HTR-8/SVneo (cell line): ENCODE data around the gene VPS37D.
"Not testable (repeated sequence)": the region's sequence is repeated elsewhere in the genome, so short reads cannot be mapped to it uniquely, and the experiment has no call there.

ENCODE experiments used
- DNase-seq: peaks from one replicate; pipeline ENCODE4 v3.0.0; 2011; ENCODE audit warnings: low spot score, mixed read lengths; ENCODE audit not compliant: insufficient read length
- FAIRE-seq: peaks from 2 replicates; lab custom pipeline; 2011; peaks lifted over from hg19 to GRCh38; lab: Jason Lieb, UNC

VPS37D gene

DNA sequence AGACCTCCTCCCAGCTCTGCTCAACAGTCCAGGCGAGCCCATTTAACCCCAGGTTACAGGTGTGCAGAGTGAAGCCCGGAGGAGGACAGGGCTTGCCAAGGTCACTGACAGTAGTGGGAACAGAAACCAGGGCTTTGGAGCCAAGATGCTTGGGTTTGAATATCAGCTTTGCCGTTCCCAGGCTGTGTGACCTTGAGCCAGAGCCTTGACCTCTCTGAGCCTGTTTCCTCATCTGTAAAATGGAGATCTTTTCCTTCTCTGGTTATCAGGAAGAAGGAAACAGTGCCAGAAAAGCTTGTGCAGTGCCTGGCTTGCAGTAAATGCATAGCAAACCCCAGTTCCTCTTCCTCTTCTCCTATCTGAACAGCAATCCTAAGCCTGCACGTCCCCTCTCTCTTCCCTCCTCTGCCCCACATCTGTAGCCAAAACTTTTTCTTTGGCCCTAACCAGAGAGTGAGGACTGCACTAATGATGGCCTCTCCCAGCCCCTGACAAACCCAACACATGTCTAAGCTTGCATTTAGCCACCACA lies 21.9 kb upstream of the VPS37D start:
- FAIRE-seq: no peak
- DNase-seq: no peak

DNA sequence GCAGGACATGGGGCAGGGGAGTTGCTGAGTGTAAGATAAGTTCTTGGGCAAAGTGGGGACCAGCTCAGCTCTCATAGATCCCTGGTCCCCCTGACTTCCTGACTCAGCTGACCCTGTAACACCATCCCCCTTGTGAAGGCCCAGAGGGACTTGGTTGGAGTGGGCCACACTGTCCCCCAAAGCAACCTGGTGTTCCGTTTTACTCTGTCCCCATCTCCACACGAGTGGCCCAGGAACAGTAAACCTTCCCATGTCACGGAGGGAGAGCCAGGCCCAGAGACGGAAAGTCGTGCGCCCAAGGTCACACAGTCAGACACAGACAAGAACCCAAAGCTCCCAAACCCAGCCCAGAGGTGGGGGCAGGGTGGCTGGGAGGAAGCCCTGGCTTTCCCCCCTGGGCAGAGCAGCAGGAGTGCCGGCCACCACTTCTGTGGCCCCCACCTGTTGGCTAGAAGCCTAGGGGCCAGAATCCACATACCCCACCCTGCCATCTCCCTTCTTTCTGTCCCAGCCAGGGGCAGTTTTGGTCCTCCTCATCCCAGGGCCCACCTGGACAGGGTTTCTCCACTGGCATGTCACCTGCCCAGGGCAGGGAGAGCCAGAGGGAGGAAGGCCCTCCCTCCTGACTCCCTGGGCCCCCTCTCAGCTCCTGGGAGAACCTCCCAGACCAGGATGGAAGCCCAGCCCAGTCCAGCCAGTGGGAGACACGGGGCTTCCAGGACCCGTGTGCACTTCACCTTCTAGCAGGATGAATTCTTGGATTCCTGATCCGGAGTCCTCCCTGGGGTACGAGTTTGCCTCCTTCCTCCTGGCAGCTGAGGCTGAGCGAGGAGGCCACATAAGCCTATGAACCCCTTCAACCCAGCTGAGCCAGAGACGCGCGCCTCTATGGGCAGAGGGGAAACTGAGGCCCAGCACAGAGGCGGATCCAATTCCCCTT lies 20.6 kb upstream of the VPS37D start:
- DNase-seq (no peak), FAIRE-seq (no peak)

GRCh38 chr7:73647725-73648592 lies 19.7 kb upstream of the VPS37D start:
- no peak for DNase-seq
- no peak for FAIRE-seq

- no peak for FAIRE-seq
- no peak for DNase-seq
Observed at GRCh38 chr7:73648593-73649332, 18.9 kb upstream of the VPS37D start.

DNA sequence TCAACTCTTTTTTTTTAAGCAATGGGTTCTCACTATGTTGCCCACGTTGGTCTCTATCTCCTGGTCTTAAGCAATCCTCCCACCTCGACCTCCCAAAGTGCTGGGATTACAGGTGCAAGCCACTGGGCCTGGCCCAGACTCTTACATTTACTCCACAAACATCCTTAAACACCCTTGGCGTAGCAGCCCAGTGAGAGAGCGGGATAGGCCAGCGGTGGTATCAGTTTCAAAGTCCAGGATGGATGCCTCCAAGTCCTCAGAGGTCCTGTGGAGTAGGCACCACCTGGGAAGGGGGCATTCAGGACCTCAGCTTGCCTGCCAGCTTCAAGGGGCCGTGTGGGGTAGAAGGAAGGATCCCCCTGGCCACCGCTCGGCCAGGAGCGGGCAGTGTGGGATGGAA lies 18.1 kb upstream of the VPS37D start:
- DNase-seq (no peak), FAIRE-seq (no peak)

DNA sequence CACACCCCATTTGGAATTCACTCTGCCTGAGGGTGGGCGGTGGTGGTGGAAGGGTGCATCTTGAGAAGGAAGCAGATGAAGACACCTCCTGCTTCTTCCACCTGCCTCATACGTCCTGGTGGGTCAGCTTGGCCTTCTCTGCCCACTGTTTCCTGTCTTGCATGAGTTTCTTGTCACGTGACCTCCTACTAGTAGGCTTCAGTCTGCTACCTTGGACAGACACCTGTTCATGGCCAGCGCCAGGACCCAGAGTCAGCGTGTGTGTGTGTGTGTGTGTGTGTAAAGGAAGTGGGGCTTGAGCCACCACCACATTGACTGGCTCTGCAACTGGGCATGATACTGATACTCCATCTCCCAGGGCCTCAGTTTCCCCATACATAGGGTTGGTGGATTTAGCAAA lies 17.1 kb upstream of the VPS37D start:
- DNase-seq (no peak), FAIRE-seq (no peak)

DNA sequence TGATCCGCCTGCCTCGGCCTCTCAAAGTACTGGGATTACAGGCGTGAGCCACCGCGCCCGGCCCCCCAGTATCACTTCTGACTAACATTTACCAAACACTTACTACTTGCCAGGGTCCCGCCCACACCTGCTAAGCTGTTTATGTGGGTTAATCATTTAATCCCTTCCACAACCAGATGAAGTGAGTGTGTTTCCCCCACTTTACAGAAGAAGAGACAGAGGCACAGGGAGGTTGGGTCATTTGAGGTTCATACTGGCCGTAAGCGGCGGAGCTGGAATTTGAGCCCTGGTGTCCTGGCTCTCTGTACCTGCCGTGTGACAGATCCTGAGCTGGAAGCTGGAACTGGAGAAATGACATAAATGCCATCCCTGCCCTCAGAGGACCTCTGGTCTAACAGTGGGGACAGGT lies 15.1 kb upstream of the VPS37D start:
- DNase-seq: no peak

DNA sequence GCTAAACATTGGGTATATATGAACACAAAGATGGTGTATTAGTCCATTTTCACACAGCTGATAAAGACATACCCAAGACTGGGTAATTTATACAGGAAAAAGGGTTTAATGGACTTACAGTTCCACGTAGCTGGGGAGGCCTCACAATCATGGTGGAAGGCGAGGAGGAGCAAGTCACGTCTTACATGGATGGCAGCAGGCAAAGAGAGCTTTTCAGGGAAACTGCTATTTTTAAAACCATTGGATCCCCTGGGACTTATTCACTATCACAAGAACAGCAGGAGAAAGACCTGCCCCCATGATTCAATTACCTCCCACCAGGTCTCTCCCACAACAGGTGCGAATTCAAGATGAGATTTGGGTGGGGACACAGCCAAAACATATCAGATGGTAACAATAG lies 12.3 kb upstream of the VPS37D start:
- not testable (repeated sequence) for FAIRE-seq, DNase-seq

More for the DNA sequence above, 15.1 kb upstream of the VPS37D start:
- no peak for FAIRE-seq

- DNase-seq: no peak
- no peak for FAIRE-seq
Observed at GRCh38 chr7:73659983-73660382, 7.6 kb upstream of the VPS37D start.

GRCh38 chr7:73660594-73660993 lies 7.0 kb upstream of the VPS37D start:
- not testable (repeated sequence) for DNase-seq, FAIRE-seq

GRCh38 chr7:73663033-73663432 lies 4.6 kb upstream of the VPS37D start:
- DNase-seq (no peak), FAIRE-seq (no peak)

- FAIRE-seq (no peak), DNase-seq (no peak)
Observed at GRCh38 chr7:73668103-73668885, 663 bp downstream of the VPS37D start.

DNA sequence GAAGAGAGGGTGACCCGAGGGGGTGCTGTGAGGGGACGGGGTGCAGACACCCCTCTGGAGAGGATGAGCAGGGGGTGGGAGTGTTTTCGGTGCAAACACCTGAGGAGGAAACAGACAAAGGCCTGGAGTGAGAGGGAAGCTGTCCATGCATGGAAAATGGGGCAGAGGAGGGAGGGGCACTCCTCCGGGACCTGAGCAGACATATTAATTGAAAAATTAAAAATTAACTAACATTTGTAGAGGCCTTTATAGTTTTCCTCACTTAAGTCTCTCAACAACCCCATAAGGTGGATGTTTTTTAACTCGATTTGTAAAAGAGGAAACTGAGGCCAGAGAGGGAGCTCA lies 1.2 kb downstream of the VPS37D start:
- no peak for FAIRE-seq

DNA sequence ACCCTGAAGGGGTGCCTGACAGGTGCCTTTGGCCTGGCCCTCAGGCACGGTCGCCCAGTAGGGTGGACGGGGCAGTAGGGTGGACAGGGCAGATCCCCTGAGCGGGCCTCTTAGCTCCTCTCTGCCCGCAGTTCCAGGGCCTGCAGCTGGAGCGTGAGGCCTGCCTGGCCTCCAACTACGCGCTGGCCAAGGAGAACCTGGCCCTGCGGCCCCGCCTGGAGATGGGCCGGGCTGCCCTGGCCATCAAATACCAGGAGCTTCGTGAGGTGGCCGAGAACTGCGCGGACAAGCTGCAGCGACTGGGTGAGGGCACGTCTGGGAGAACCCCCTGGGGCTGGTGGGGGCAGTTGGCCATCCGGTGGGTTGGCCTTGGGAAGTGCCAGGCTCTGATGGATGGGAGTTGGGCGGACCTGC lies 1.7 kb downstream of the VPS37D start:
- no peak for FAIRE-seq
- no peak for DNase-seq

More for the DNA sequence above, 1.2 kb downstream of the VPS37D start:
- no peak for DNase-seq

DNA sequence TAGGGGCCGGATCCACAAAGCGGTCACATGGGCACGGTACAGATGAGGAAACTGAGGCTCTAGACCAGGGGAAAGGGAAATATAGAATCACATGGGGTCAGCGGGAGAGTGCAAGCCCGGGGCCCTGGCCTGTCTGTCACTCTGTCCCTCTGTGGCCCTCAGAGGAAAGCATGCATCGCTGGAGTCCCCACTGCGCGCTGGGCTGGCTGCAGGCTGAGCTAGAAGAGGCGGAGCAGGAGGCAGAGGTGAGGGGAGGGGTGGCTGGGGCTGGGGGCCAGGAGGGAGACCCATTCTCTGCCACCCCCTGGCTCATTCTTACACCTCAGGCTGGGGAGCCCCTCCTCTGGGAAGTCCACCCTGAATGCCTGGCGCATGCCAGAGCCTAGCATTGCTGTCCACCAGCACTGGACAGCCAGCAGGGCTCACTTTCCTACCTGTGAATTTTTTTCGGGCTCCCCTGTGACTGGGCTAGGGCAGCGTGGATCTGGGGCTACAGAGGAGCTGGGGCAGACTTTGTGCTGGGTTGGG lies 2.3 kb downstream of the VPS37D start:
- DNase-seq: no peak
- FAIRE-seq: no peak

- DNase-seq: no peak
- no peak for FAIRE-seq
Observed at GRCh38 chr7:73671322-73671661, 3.7 kb downstream of the VPS37D start.

DNA sequence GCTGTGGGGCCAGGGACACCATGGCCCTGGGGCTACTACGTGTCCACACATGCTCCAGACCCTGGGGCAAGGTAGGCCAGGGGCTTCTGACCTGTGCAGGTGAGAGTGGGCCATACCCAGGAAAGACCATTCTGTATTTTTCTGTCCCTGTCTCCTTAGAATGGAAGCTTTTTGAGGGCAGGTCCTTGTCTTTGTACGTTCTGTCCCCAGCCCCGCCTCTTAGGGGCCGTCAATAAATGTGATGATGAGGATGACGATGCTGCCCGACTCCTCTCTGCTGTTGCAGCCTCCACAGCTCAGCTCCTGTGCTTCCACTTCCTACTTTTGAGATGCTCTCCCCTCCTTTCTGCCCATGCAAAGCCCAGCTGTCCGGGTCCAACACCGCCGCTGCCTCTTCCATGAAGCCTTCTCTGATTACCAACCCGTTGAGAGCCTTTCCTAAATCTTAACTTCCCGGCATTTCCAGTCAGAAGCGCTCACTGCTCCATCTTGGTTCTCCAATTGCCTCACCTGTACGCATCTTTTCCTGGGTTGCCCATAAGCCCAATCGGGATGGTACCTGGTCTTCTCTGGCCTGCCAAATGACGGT lies 4.3 kb downstream of the VPS37D start:
- no peak for FAIRE-seq

DNA sequence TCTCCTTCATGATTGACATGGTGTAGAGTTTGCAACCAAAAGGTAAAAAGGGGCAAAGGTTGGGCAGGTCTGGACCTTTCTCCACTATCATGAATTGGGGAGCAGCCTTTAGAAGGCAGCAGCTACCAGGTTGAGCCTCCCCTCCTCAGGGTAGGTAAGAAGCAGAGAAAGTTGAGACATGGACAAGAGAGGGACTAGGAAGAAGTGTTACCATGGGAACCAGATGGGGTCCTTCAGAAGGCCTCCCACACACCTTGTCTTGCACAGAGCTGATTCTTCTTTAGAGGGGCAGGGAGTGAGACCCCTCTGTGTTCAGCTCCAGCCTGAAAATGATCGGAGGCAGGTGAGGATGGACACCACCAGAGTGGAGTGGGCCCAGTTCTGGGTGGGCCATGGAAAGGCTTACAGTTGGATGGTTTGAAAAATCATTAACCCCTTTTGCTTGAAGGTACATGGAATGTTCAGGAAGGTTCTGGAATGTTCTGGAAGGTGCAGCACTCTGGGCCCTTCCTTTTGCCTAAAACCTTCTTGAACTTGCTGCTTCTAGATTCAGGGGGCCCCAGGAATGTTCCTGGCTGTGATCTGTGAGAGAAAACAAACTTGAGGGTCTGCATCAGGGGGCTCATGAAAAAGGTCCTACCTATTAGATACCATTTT lies 7.0 kb downstream of the VPS37D start:
- FAIRE-seq: no peak

More for the DNA sequence above, 4.3 kb downstream of the VPS37D start:
- DNase-seq: no peak

More for the DNA sequence above, 7.0 kb downstream of the VPS37D start:
- DNase-seq: no peak
